BJ (cell line): ENCODE results near the gene PAPSS1. TPM values are rescaled to one million over a fixed set of nuclear protein-coding genes. Genes with fewer than 3 reads are reported as not detected.

Source experiments
- CTCF ChIA-PET: fragments of 350-600 bp; formaldehyde crosslinking; extraction: SDS; loops from one replicate; lab custom pipeline; 2021; ENCODE audit warnings: antibody characterized with exemption, inconsistent platforms; lab: Yijun Ruan, JAX
- POLR2A ChIA-PET: fragments of 300-600 bp; sonication (Branson Sonifier 250); formaldehyde crosslinking; extraction: SDS; loops from one replicate; lab custom pipeline; 2021; ENCODE audit warnings: antibody characterized with exemption; lab: Charles Lee
- DNase-seq: peaks from one replicate; pipeline ENCODE4 v3.0.0-alpha.2; 2011; ENCODE audit warnings: low read depth
- H3K27me3 ChIP-seq: 2 replicates; pipeline ENCODE4 v1.6.0; 2011; ENCODE audit warnings: low read length; ENCODE audit not compliant: control insufficient read depth, insufficient read depth
- H3K36me3 ChIP-seq: 2 replicates; pipeline ENCODE4 v1.5.1; 2011; ENCODE audit warnings: low read length; ENCODE audit not compliant: control insufficient read depth, insufficient read depth
- H3K4me3 ChIP-seq: 2 replicates; pipeline ENCODE4 v1.5.1; 2011; ENCODE audit warnings: low read depth, mild to moderate bottlenecking, control low read depth, low read length
- CTCF ChIP-seq: IDR thresholded peaks from 2 replicates; pipeline ENCODE4 v1.5.1; 2011; ENCODE audit warnings: low read depth, mild to moderate bottlenecking, control low read depth, inconsistent platforms, low read length, moderate library complexity; ENCODE audit not compliant: insufficient read depth
- polyA plus RNA-seq: library from polyadenylated mRNA; depleted of rRNA; stranded (reverse); fragments of >200 nt; gene quantifications from 2 replicates; pipeline ENCODE4 v1.2.3, GENCODE V29; 2011

The PAPSS1 gene
- polyA plus RNA-seq, 1 experiment: 44.2 TPM

DNA sequence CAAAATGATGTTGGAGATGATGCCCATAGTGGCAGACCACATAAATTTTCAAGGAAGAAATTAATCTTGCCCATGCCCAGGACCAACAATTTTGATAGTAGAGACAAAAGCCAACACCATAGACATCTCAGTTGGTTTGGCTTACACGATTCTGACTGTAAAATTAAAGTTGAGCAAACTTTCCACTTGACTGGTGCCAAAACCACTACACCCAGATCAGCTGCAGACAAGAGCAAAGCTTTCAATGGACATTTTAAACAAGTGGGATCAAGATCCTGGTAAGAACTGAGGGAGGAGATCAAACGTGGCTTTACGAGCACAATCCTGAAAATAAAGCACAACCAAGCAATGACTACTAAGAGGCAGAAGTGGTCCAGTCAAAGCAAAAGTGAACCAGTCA lies 90.7 kb downstream of the PAPSS1 start:
- DNase-seq: no peak
- H3K27me3 ChIP-seq: no peaks in the 10 kb centered on the region
- ChIA-PET POLR2A (no interaction called here), CTCF (interaction anchor here (1.4 kb wide), 1 partner anchor 11 kb away, joined by 5 read pairs; no protein-coding TSS in a partner anchor)
- no peak for TF ChIP-seq CTCF
- peaks cover 2% of the 10 kb centered on the region for H3K36me3 ChIP-seq
- H3K4me3 ChIP-seq: no peak overlapping the region

- H3K36me3 ChIP-seq: no peaks in the 10 kb centered on the region; the same call in 1 of the 2 replicates
- no peak for DNase-seq
- CTCF ChIA-PET: no interaction called here
- POLR2A ChIA-PET: no interaction called here
- H3K27me3 ChIP-seq: no peaks in the 10 kb centered on the region
- no peak overlapping the region for H3K4me3 ChIP-seq
- TF ChIP-seq CTCF: no peak
Measured at GRCh38 chr4:107625391-107625902, 94.6 kb downstream of the PAPSS1 start.

- ChIA-PET CTCF (no interaction called here), POLR2A (no interaction called here)
- no peak for TF ChIP-seq CTCF
Measured at GRCh38 chr4:107624024-107624423, 96.0 kb downstream of the PAPSS1 start.

GRCh38 chr4:107622006-107622405 lies 98.0 kb downstream of the PAPSS1 start:
- POLR2A ChIA-PET: no interaction called here
- CTCF ChIA-PET: no interaction called here
- no peak overlapping the region for H3K4me3 ChIP-seq
- H3K36me3 ChIP-seq: no peaks in the 10 kb centered on the region
- DNase-seq: no peak
- no peak for TF ChIP-seq CTCF
- no peaks in the 10 kb centered on the region for H3K27me3 ChIP-seq

More at GRCh38 chr4:107624024-107624423, 96.0 kb downstream of the PAPSS1 start:
- H3K36me3 ChIP-seq: no peaks in the 10 kb centered on the region
- no peaks in the 10 kb centered on the region for H3K27me3 ChIP-seq
- DNase-seq: no peak
- H3K4me3 ChIP-seq: no peak overlapping the region

DNA sequence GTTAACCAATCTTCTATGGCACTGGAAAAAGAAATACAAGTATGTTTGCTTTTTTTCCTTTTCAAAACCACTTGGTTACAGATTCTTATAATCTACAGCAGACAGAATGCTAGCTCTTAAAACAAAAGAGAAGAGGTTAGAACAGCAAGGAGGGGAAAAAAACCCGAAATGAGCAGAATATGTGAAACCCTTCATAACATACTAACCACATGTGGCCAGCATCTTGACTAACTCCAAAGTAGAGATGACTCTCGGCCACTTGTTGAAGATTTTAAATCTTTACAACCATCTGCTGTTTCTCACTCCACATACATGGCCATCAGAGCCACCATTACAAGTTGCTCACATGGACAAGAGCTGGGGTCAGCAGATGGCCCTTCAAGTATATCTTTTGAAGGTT lies 100.3 kb downstream of the PAPSS1 start:
- DNase-seq: no peak
- no peaks in the 10 kb centered on the region for H3K27me3 ChIP-seq
- ChIA-PET POLR2A (interaction anchor here (0.7 to 1.0 kb wide), 2 partner anchors 13 to 14 kb away, joined by 3 read pairs; no protein-coding TSS in a partner anchor), CTCF (no interaction called here)
- H3K36me3 ChIP-seq: no peaks in the 10 kb centered on the region
- TF ChIP-seq CTCF: no peak
- no peak overlapping the region for H3K4me3 ChIP-seq
